ENCODE results near the gene SLC17A9.

SLC17A9 gene

GRCh38 chr20:62968378-62969178, 16.1 kb downstream of the SLC17A9 start:
- no peak for DNase-seq (ENCODE audit: low read depth in 2 of 2)

- no peak for DNase-seq (ENCODE audit: low read depth in 2 of 2)
Observed at GRCh38 chr20:62969179-62969760, 16.8 kb downstream of the SLC17A9 start.

GRCh38 chr20:62969939-62970306, 17.4 kb downstream of the SLC17A9 start:
- DNase-seq (ENCODE audit: low read depth in 2 of 2), result no peak

- DNase-seq (ENCODE audit: low read depth in 2 of 2), result no peak
Observed at GRCh38 chr20:62970307-62971210, 18.1 kb downstream of the SLC17A9 start.

GRCh38 chr20:62971211-62971949, 18.9 kb downstream of the SLC17A9 start:
- no peak for DNase-seq (ENCODE audit: low read depth in 2 of 2)

GRCh38 chr20:62971950-62972844, 19.7 kb downstream of the SLC17A9 start:
- DNase-seq (ENCODE audit: low read depth in 2 of 2), result peak; percentile 81 to 85

- DNase-seq (ENCODE audit: low read depth in 2 of 2), result no peak
Observed at GRCh38 chr20:62972845-62973745, 20.6 kb downstream of the SLC17A9 start.

- no peak for DNase-seq (ENCODE audit: low read depth in 2 of 2)
Observed at GRCh38 chr20:62975251-62975760, 22.8 kb downstream of the SLC17A9 start.

GRCh38 chr20:62975812-62976508, 23.5 kb downstream of the SLC17A9 start:
- no peak for DNase-seq (ENCODE audit: low read depth in 2 of 2)

- DNase-seq (ENCODE audit: low read depth in 2 of 2), result no peak
Observed at GRCh38 chr20:62976886-62977285, 24.4 kb downstream of the SLC17A9 start.

GRCh38 chr20:62977613-62978560, 25.4 kb downstream of the SLC17A9 start:
- peak; percentile 64 to 75 for DNase-seq (ENCODE audit: low read depth in 2 of 2)

GRCh38 chr20:62978561-62978943, 26.0 kb downstream of the SLC17A9 start:
- no peak for DNase-seq (ENCODE audit: low read depth in 2 of 2)

- no peak for DNase-seq (ENCODE audit: low read depth in 2 of 2)
Observed at GRCh38 chr20:62979310-62979709, 26.8 kb downstream of the SLC17A9 start.

GRCh38 chr20:62979876-62980373, 27.4 kb downstream of the SLC17A9 start:
- DNase-seq (ENCODE audit: low read depth in 2 of 2), result no peak

- DNase-seq (ENCODE audit: low read depth in 2 of 2), result no peak
Observed at GRCh38 chr20:62980380-62980960, 28.0 kb downstream of the SLC17A9 start.

- DNase-seq (ENCODE audit: low read depth in 2 of 2), result peak in 1 of 2 donors; percentile 20
Observed at GRCh38 chr20:62980970-62981369, 28.5 kb downstream of the SLC17A9 start.

Measured in stimulated activated CD4-positive, alpha-beta T cell treated with anti-CD3 and anti-CD28 coated beads, Interleukin-15, amount 100 ng/mL, for 48 hours (primary cell).